ENCODE measurements around the gene SZRD1. TPM values are rescaled to one million over a fixed set of nuclear protein-coding genes. Genes with fewer than 3 reads are reported as not detected.

SZRD1 gene
- total and polyA plus RNA-seq, 9 of the 15 experiments (the other 6 are each of a cell fraction or from before 2014, with no cell fraction given), result 3.9 to 149 (median 82.5) TPM

GRCh38 chr1:16367258-16367967 lies 371 bp downstream of the SZRD1 start (continued):
- TF ChIP-seq YY1 (IDR thresholded peaks at IDR 0.05; ENCODE audit: borderline replicate concordance in 1 of 3, control insufficient read depth in 1 of 3, extremely low read depth in 1 of 3, insufficient read depth in 3 of 3, insufficient read length in 1 of 3, insufficient replicate concordance in 2 of 3, low read depth in 1 of 3, low read length in 2 of 3), result peak in 1 of 3 experiments; percentile 43
- peak; percentile 29; the same call in 1 of the 2 replicates for TF ChIP-seq MBD2 (IDR thresholded peaks at IDR 0.05; ENCODE audit: borderline replicate concordance, low read depth)
- TF ChIP-seq MTA1 (IDR thresholded peaks at IDR 0.05; ENCODE audit: borderline replicate concordance), result peak; percentile 7; the same call in 1 of the 2 replicates
- TF ChIP-seq C11orf30 (IDR thresholded peaks at IDR 0.05; ENCODE audit: low read depth), result peak; percentile 95
- peak; percentile 29 for TF ChIP-seq L3MBTL2 (IDR thresholded peaks at IDR 0.05)
- peak; percentile 67 to 74; a peak in 2 of 4 replicates for TF ChIP-seq SIN3A (IDR thresholded peaks at IDR 0.05; ENCODE audit: borderline replicate concordance in 2 of 2, control insufficient read depth in 1 of 2, low read depth in 2 of 2, low read length in 2 of 2)
- TF ChIP-seq CREB1 (IDR thresholded peaks at IDR 0.05), result peak; percentile 51
- TF ChIP-seq CREB1 (CRISPR knock-in tag; IDR thresholded peaks at IDR 0.05), result no peak; the same call in 1 of the 2 replicates
- peak; percentile 61 for TF ChIP-seq CREM (IDR thresholded peaks at IDR 0.05; ENCODE audit: low read depth)
- no peak for TF ChIP-seq BRD9 (IDR thresholded peaks at IDR 0.05; ENCODE audit: low read depth, partially characterized antibody)
- TF ChIP-seq ZNF445 (CRISPR knock-in tag; IDR thresholded peaks at IDR 0.05; ENCODE audit: low read depth), result no peak
